Keratinocyte (primary cell): ENCODE measurements around the gene CASP10.

ENCODE experiments used
- CTCF ChIP-seq, 3 experiments: IDR thresholded peaks in 1 of 3; conservative IDR thresholded peaks in 1 of 3; optimal IDR thresholded peaks in 1 of 3; 2 replicates in 2 of 3; 3 replicates in 1 of 3; pipeline versions ENCODE3 to v1.5.1; 2011; ENCODE audit warnings: low read length in 3 of 3, mild to moderate bottlenecking in 3 of 3, moderate library complexity in 2 of 3, control low read depth in 1 of 3, inconsistent platforms in 1 of 3; ENCODE audit not compliant: insufficient read depth in 2 of 3; ENCODE audit errors: extremely low read depth in 1 of 3
- EZH2 ChIP-seq: IDR thresholded peaks from one replicate; pipeline ENCODE4 v1.6.1; 2012; ENCODE audit warnings: inconsistent platforms, mild to moderate bottlenecking, low read length, moderate library complexity

- TF ChIP-seq CTCF (optimal IDR thresholded peaks at IDR 0.05 in 1 of 3, IDR thresholded peaks at IDR 0.05 in 1 of 3, conservative IDR thresholded peaks at IDR 0.05 in 1 of 3; ENCODE audit: extremely low read depth in 1 of 3, insufficient read depth in 2 of 3, low read length in 3 of 3) = no peak
- no peak for TF ChIP-seq EZH2
These were observed 30.4 kb upstream of the CASP10 start for GRCh38 chr2:201152517-201152916.
